A375 (cell line): ENCODE results near the gene MACROD2. TPM values are rescaled to one million over a fixed set of nuclear protein-coding genes. Genes with fewer than 3 reads are reported as not detected.

Source experiments
- small RNA-seq: library from RNA; depleted of rRNA; stranded (forward); fragments of <200 nt; gene quantifications from one replicate; pipeline ENCODE3, GENCODE V24; 2014
- total RNA-seq: library from RNA; depleted of rRNA; stranded (reverse); fragments of >200 nt; shearing (Covaris generic); gene quantifications from 2 replicates; pipeline ENCODE4 v1.2.3, GENCODE V29; 2014; rRNA removed

Gene MACROD2
- 1.9 and 2.6 TPM in 2 replicates for total RNA-seq

GRCh38 chr20:13995086-13995665 is at the start of gene MACROD2:
TSS of gene MACROD2 (plus strand) at chr20:13995516.

DNA sequence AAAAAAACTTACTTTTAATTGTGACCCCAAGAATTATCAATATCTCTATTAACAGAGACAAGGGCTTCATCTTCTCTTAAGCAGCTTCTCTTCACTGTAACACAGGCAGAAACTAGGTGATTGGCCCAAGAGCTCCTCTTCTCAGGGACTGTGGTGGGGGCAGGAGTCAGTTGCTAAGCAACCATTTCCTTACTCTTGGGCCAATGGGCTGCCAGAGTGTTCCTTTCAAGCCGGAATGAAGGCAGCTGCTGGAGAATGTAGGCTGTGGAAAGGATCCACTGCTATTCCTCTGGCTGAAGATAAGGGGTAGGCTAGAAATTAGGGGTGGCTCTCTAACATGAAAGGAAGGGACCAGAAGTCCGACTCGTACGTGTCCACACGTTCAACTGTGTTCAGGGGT is 4.9 kb upstream of the MACROD2 start, which contains the start of gene SEL1L2:
TSS of gene SEL1L2 (minus strand) at position 150 of the 400 bp plus-strand sequence. CDS start at position 70, 80 bp downstream.

DNA sequence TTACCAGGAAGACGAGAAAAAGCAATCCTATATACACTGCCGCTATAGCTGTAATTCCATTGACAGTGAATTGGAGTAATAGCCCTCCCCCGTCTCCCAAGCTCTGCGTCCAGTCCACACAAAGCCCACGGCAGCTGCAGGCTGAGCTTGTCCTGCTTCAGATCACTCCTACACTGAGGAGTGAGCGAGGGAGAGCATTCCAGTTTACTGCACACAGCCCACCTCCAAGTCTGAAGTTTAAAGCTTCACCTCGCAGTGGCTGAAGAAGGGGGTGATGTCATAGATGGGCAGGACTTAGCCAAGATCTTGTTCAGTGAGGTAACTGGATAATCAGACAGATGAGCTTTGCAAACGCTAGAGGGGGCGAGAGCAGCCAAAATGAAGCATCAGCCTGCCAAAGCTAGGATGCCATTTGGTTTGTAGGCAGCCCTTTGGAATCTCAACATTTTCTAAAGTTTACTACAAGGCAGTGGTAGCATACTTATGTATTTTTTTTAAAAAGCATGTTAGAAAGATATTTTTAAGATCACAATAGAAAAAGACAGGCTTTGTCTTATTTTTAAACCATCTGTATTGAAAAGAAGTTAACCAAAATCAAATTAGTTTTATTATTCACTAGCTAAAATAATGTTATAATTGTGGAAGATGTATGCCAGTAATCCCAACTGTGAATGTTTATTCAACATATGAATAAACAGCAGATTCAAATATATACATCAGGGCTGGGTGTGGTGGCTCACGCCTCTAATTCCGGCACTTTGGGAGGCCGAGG is 342.3 kb downstream of the MACROD2 start, which contains the start of gene FLRT3:
TSS of gene FLRT3 (minus strand) at position 213 of the 772 bp plus-strand sequence. CDS start 10,106 bp downstream, outside the sequence.

Small RNA genes lying within 50 kb of the gene (small RNA-seq; reads per million reads assigned to genes)
- gene RN7SL864P, result not detected
- gene RNA5SP475, result not detected
- not detected for gene RNU6-1159P
- not detected for gene RNU6-115P
- gene RNU6-228P, result not detected
- gene RNU6-278P, result not detected
- not detected for gene RPS3P1

Other genes with a start within 250 kb of the MACROD2 start
- 23.5 and 25.2 TPM in 2 replicates for gene ESF1, start 210.6 kb upstream of the MACROD2 start, total RNA-seq
- 27.2 and 30.8 TPM in 2 replicates for gene NDUFAF5, start 210.5 kb upstream of the MACROD2 start, total RNA-seq
- not detected in 2 replicates for gene SEL1L2, start 4.9 kb upstream of the MACROD2 start, total RNA-seq